Aorta (tissue), 5 donors: Measurements from ENCODE around the gene MAN1A2. TPM values are rescaled to one million over a fixed set of nuclear protein-coding genes. Genes with fewer than 3 reads are reported as not detected.

ENCODE experiments used
- ATAC-seq: fragments of 200-7000 bp; cut with Tn5 transposase; one replicate; pipeline ENCODE4 v1.9.1; 2022; ENCODE audit warnings: moderate library complexity; ENCODE audit not compliant: low FRiP score
- DNase-seq, 2 donors: peaks; one replicate each; pipeline ENCODE4 v3.0.0-alpha.2; 2020
- H3K27ac ChIP-seq, 2 donors: one replicate each; pipeline ENCODE4 v1.5.1; 2013; ENCODE audit warnings: low read length in 2 of 2, mild to moderate bottlenecking in 2 of 2, moderate library complexity in 2 of 2, control low read depth in 1 of 2, inconsistent platforms in 1 of 2, low read depth in 1 of 2
- H3K27me3 ChIP-seq, 2 donors: one replicate each; pipeline ENCODE4 v1.6.1; 2013; ENCODE audit warnings: control low read depth in 1 of 2, low read length in 1 of 2, mild to moderate bottlenecking in 1 of 2, moderate library complexity in 1 of 2; ENCODE audit not compliant: insufficient read depth in 2 of 2, control insufficient read depth in 1 of 2
- H3K36me3 ChIP-seq, 2 donors: one replicate each; pipeline ENCODE4 v1.6.1; 2013; ENCODE audit warnings: control low read depth in 1 of 2, low read length in 1 of 2, mild to moderate bottlenecking in 1 of 2; ENCODE audit not compliant: insufficient read depth in 2 of 2, control insufficient read depth in 1 of 2
- H3K4me1 ChIP-seq, 2 donors: one replicate each; pipeline ENCODE4 v1.6.1; 2013; ENCODE audit warnings: low read length in 2 of 2, control low read depth in 1 of 2, mild to moderate bottlenecking in 1 of 2, moderate library complexity in 1 of 2; ENCODE audit not compliant: insufficient read depth in 2 of 2, control insufficient read depth in 1 of 2
- H3K4me3 ChIP-seq, 2 donors: one replicate each; pipeline ENCODE4 v1.5.1; 2013; ENCODE audit warnings: low read length in 2 of 2, control low read depth in 1 of 2, mild to moderate bottlenecking in 1 of 2
- H3K9me3 ChIP-seq: one replicate; pipeline ENCODE4 v1.6.1; 2013; ENCODE audit warnings: mild to moderate bottlenecking, low read length; ENCODE audit not compliant: control insufficient read depth
- WGBS, 2 donors: extraction: QIAGEN DNeasy Blood & Tissue Kit; methylation state at CpG; one replicate each; pipeline ENCODE4 v1.1.7; 2013; 5-methylcytosine and 5-hydroxymethylcytosine counted together
- intact Hi-C, 2 donors: fragments of 100-400 bp; cut with DNase I; formaldehyde crosslinking; loops; one replicate each; pipeline versions ENCODE4 v1.14.2 to v1.15.0; 2022
- polyA plus RNA-seq, 2 donors: library from polyadenylated mRNA; stranded (reverse); fragments of 200-250 nt; gene quantifications; one replicate each; pipeline ENCODE4 v1.2.3, GENCODE V29; 2013
- total RNA-seq, 2 donors: library from RNA; stranded (reverse); fragmentation: NEBNext Ultra II Directional; extraction: Animal tissue kit (Norgen Biotek cat#: 25700); gene quantifications; one replicate each; pipeline ENCODE4 v1.2.1, GENCODE V29; 2021
- donor health status: healthy with polysubstance abuse.
- donor health status: Bipolar disorder and iron deficiency.
- donor health status: DM: no; HTN: no; CAD: no.
- donor health status: DM: no; HTN: no; CAD: no.
- donor health status: DM: yes; HTN: yes; CAD: no.

The MAN1A2 gene
- total and polyA plus RNA-seq, 4 donors = 6.3 to 50.4 (median 29.6) TPM

DNA sequence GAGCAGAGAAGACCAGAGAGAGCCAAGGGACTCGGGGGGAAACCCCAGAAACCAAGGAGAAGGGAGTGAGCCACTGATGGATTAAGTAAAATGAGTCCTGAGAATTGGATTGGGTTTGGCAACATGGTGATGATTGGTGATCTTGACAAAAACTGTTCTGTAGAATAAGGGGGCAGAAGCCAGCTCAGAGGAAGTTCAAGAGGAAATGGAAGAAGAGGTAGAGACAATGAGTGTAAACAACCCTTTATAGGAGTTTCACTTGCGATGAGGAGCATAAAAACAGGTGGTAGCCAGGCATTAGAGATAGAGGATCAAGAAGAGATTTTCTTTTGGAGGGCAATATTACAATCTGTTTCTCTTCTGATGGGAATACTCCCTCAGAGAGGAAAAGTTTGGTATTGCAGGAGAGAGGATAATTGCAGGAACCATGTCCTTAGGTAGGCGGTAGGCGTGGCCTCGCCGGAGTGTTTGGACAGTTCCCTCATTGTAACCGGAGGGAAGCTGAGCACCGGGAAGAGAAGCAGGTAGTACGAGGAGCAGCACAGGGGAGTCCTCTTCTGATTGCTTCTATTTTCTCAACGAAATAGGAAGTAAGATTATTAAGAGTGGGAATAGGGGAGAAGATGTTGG is 170.2 kb downstream of the MAN1A2 start:
- Histone ChIP-seq H3K27ac (no peak overlapping the region), H3K9me3 (no peaks in the 10 kb centered on the region), H3K4me1 (peaks cover 0 to 3% of the 10 kb centered on the region in 2 donors), H3K27me3 (no peaks in the 10 kb centered on the region), H3K4me3 (no peak overlapping the region), H3K36me3 (no peaks in the 10 kb centered on the region)
- DNase-seq (no peak), ATAC-seq (no peak)
- intact Hi-C loops = loop anchor here (5.0 to 10.0 kb wide), 6 partner anchors 70 to 360 kb away; partner anchors contain the start of gene TENT5C (in 1 of the 2)
- 73 to 75% methylated on average over 10 of the region's 10 CpGs for WGBS, 2 donors

DNA sequence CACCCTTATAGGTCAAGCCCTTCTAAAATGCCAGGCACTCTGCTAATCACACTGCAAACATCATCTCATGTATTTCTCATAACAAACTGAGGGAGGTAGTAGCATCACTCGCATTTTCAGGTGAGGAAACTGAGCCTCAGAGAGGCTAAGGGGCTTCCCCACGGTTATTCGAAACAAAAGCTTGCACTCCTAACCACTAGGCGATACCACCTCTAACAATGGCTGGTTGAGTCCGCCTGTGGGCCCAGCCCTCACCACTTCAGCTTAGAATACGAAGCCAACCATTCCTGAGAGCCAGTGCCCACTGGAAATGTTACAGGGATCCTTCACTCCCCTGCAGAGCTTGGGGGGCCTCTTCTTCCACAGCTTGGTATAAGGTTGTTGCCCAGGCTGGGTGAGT is 173.3 kb downstream of the MAN1A2 start:
- no peak overlapping the region for H3K27ac ChIP-seq
- 97% methylated on average over 6 of the region's 6 CpGs for WGBS, 2 donors
- H3K9me3 ChIP-seq = no peaks in the 10 kb centered on the region
- H3K4me3 ChIP-seq = no peak overlapping the region
- no peaks in the 10 kb centered on the region for H3K4me1 ChIP-seq
- ATAC-seq (no peak), DNase-seq (no peak)
- intact Hi-C loops = no loop called here
- H3K36me3 ChIP-seq = no peaks in the 10 kb centered on the region
- H3K27me3 ChIP-seq = no peaks in the 10 kb centered on the region

DNA sequence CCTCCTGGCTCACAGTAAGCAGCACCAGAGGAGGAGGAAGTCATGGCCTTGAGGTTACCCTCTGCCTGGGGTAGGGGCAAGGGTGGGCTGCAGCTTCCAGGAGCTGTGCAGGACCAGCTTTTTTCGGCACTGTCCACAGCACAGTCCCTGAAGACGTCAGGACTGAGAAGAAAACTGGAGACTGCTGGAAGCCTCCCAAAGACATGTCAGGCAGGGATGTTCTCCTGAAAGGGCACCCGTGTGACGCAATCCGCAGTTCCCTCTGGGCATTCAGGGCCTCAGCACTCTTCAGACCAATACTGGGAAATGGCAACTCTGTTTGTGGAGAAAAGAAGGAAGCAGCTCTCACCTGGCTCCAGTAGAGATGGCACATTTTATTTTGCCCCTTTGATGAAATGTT is 173.8 kb downstream of the MAN1A2 start:
- no peak overlapping the region for H3K27ac ChIP-seq
- H3K27me3 ChIP-seq = no peaks in the 10 kb centered on the region
- H3K36me3 ChIP-seq = no peaks in the 10 kb centered on the region
- intact Hi-C loops = no loop called here
- DNase-seq (no peak), ATAC-seq (no peak)
- H3K4me1 ChIP-seq = no peaks in the 10 kb centered on the region
- no peaks in the 10 kb centered on the region for H3K9me3 ChIP-seq
- H3K4me3 ChIP-seq = no peak overlapping the region
- 82 to 84% methylated on average over 5 of the region's 5 CpGs for WGBS, 2 donors

DNA sequence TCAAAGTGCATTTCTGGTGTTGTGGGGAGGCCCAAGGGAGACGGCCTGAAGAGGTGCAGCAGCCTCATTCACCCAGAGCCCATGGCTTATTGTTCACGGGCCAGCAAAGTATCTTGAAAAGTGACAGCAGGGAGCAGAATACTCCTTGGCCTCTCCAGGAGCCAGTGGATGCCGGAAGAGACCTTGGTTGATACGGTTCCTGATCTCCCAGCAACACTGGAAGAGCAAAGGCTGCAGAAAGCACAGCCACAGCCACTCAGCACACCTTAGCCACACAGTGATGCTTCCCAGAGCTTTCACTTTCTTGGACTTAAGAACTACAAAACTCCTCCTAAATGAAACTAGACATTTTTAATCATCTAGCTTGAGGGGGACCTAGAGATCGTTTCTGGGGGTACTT is 174.3 kb downstream of the MAN1A2 start:
- Histone ChIP-seq H3K4me1 (no peaks in the 10 kb centered on the region), H3K4me3 (no peak overlapping the region), H3K36me3 (no peaks in the 10 kb centered on the region), H3K27ac (no peak overlapping the region), H3K9me3 (no peaks in the 10 kb centered on the region), H3K27me3 (no peaks in the 10 kb centered on the region)
- DNase-seq (no peak), ATAC-seq (no peak)
- intact Hi-C loops = no loop called here
- WGBS, 2 donors = 89 to 90% methylated on average over 5 of the region's 5 CpGs

DNA sequence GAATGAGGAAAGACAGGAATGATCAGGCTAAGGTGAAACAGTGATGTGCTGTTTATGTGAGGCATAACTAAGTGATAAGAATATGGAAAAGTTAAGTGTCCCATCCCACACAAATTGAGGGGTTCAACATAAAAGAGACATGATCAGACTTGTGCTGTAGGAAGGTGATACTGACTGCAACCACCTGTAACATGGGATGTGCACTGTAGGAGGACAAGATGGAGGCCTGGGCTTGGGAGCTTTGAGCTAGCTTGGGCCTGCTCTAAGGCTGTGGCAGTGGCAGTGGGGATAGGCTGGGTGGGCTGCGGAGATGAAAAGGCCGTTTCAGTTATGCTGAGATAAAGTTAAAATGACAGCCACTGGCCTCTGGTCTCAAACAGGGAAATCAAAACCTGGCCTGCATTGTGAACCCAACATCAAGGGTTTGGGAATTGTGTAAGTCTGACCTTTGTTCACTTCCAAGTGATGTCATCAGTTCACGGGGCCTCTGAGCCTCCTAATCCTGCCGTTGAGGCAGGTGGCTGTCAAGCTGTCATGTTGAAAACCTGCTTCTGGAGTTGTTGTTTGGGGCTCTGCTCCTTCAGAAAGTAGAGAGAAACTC is 177.4 kb downstream of the MAN1A2 start:
- WGBS, 2 donors = 74 to 79% methylated on average over 4 of the region's 4 CpGs
- no peaks in the 10 kb centered on the region for H3K9me3 ChIP-seq
- no peak for DNase-seq
- H3K4me1 ChIP-seq = no peaks in the 10 kb centered on the region
- no peak for ATAC-seq
- H3K36me3 ChIP-seq = no peaks in the 10 kb centered on the region
- no peak overlapping the region for H3K27ac ChIP-seq
- H3K27me3 ChIP-seq = no peaks in the 10 kb centered on the region
- intact Hi-C loops = no loop called here
- H3K4me3 ChIP-seq = no peak overlapping the region

DNA sequence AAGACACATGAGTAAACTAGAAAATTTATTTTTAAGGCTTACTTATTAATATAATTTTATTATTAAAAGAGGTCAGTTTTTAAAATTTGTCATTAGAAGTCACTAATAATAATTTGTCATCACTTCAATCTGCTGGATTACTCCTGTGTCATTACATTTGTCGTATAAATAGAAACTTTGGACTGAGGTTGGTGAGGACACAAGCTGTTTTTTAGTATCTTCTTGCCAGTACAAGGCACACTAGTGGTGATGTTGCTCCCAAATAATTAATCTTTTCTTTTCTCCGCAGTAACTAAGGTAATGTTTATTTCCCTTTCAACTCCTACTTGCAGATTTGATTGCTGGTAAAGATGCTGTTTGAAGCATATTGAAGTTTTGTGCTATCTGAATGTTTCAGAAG is 179.2 kb downstream of the MAN1A2 start:
- H3K27me3 ChIP-seq = no peaks in the 10 kb centered on the region
- intact Hi-C loops = no loop called here
- H3K36me3 ChIP-seq = no peaks in the 10 kb centered on the region
- WGBS, 2 donors = 96 to 98% methylated on average over 2 of the region's 2 CpGs
- H3K9me3 ChIP-seq = no peaks in the 10 kb centered on the region
- no peak overlapping the region for H3K27ac ChIP-seq
- no peak for DNase-seq
- ATAC-seq = no peak
- H3K4me3 ChIP-seq = no peak overlapping the region
- H3K4me1 ChIP-seq = no peaks in the 10 kb centered on the region

DNA sequence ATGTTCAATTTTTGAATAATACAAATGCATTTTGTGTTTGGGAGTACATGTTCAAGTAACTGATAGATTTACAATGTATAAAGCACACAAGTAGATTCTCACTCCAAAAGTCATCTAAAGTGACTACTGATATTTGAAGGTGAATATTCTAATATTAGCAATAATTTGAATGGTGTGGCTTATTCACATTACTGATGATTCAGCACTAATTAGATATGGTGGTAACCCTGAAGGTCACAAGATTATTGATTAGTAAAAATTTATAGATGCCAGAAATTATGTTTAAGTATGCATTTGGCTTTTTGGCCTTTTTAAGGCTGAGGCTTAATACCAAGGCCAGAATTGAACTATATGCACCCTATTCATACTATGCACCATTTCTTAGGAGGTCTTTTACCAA is 186.2 kb downstream of the MAN1A2 start:
- Histone ChIP-seq H3K9me3 (no peaks in the 10 kb centered on the region), H3K4me1 (no peaks in the 10 kb centered on the region)
- DNase-seq = no peak

DNA sequence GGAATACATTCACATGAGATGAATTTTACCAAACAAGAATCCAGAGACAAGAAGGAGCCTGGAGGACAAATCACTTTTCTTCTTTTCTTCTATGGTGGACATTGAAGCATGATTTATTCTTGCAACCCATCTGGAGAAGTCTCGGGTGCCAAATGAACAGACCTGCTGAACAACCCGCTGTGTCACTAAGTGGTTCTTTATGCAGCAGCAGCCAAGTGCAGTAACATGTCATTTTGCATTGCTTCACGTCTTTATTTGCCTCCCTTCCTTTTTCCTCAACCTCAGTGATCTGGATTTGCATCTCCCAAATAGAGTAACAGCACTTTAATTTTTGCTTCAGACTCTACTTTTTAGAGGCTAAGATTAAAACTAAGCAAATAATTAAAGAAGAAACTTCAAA is 188.6 kb downstream of the MAN1A2 start:
- DNase-seq = no peak
- H3K4me3 ChIP-seq = no peak overlapping the region
- no peak overlapping the region for H3K27ac ChIP-seq
- no peaks in the 10 kb centered on the region for H3K27me3 ChIP-seq
- 82 to 84% methylated on average over 3 of the region's 3 CpGs for WGBS, 2 donors
- H3K4me1 ChIP-seq = no peaks in the 10 kb centered on the region
- ATAC-seq = no peak
- H3K36me3 ChIP-seq = no peaks in the 10 kb centered on the region
- peaks cover 1% of the 10 kb centered on the region for H3K9me3 ChIP-seq
- intact Hi-C loops = no loop called here

More for the DNA sequence above, 186.2 kb downstream of the MAN1A2 start:
- ATAC-seq = no peak
- Histone ChIP-seq H3K27ac (no peak overlapping the region), H3K4me3 (no peak overlapping the region), H3K36me3 (no peaks in the 10 kb centered on the region), H3K27me3 (no peaks in the 10 kb centered on the region)
- intact Hi-C loops = no loop called here

DNA sequence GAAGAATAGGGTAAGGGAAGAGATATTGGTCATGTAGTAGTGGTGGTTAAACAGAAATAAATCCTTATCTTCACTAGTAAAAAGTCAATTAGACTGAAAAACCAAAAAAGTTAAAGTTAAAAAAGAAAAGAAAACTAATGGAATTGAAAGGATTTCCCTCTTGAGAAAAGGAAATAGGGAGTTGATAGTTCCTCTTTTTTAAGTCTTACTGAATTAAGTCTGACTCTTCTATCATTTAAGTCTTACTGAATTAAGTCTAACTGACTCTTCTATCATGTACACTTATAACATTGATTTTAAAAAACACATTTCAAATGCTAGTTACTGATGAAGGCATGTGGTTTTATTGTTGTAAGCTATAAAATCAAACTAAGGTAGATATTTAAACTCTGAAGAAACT is 189.1 kb downstream of the MAN1A2 start:
- ATAC-seq = no peak
- H3K9me3 ChIP-seq = peaks cover 1% of the 10 kb centered on the region
- no peak for DNase-seq
- no peaks in the 10 kb centered on the region for H3K4me1 ChIP-seq
- intact Hi-C loops = no loop called here
- no peak overlapping the region for H3K4me3 ChIP-seq
- no peaks in the 10 kb centered on the region for H3K27me3 ChIP-seq
- no peaks in the 10 kb centered on the region for H3K36me3 ChIP-seq
- no peak overlapping the region for H3K27ac ChIP-seq
